HL-60/S4 treated with retinoic acid at 250 ng/mL for 4 days and 3 days (cell line): ENCODE measurements around the gene EPB41L4A.
"Not testable (repeated sequence)": the region's sequence is repeated elsewhere in the genome, so short reads cannot be mapped to it uniquely, and the experiment has no call there.

ENCODE experiments used
- in situ Hi-C: fragments of 300-500 bp; cut with MboI; formaldehyde crosslinking; loops from 2 replicates; pipeline ENCODE4 v1.7.0; 2022; ENCODE audit warnings: low sequenced_read_pairs

Gene EPB41L4A

GRCh38 chr5:112263469-112263868, 155.6 kb downstream of the EPB41L4A start:
- in situ Hi-C loops = no loop called here

- in situ Hi-C loops = no loop called here
Measured at GRCh38 chr5:112258571-112258970, 160.5 kb downstream of the EPB41L4A start.

- in situ Hi-C loops = no loop called here
Measured at GRCh38 chr5:112257976-112258375, 161.1 kb downstream of the EPB41L4A start.

- in situ Hi-C loops = no loop called here
Measured at GRCh38 chr5:112257005-112257404, 162.1 kb downstream of the EPB41L4A start.

GRCh38 chr5:112254303-112254702, 164.8 kb downstream of the EPB41L4A start:
- in situ Hi-C loops = no loop called here

DNA sequence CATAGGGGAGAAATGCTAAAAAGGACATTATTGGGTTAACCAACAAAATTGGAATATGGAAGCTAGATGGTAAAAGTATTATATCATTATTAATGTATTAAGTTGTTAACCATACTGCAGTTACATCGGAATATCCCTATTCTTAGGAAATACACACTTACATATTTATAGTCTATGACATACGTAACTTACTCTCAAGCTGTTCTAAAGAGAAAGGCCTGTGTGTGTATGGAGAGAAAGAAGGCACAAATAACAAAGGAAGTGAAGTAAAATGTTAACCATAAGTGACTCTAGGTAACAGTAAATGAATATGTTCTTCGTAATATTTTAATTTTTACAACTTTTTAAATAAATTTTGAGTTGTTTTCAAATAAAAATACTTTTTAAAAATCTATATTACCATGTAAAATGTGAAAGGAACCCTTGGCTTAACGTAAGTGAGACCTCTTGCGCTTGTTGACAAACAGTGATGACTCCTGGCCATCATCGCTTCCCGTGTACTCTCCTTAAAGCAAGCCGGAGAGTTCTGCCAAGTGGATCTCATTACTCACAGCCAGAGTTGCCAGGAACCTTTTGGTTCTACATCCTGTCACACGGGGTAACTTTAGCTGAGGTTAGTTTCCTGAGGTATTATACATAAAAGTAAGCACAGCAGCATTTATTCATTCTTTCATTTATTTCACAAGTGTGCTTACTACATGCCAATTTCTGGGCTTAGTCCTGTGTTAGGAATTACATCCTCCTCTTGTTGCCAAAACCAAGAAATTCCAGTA, 165.4 kb downstream of the EPB41L4A start:
- in situ Hi-C loops = no loop called here

DNA sequence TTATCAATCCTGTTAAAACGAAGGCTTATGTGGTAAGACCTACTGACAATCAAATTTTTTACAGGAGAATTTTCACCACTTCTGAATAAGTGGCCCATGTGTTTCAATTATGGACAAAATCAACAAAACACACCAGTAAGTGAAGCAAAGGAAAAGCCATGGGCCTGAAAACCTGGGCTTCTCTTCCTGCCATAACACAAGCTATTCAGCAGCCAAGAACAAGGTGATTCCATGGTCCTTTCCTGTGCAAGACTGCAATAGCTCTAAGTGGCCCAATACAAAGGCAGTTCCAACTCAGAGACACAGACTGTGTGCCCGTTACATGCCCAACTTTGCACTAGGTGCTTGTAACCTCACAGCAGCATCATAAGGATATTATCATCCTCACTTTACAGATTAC, 168.5 kb downstream of the EPB41L4A start:
- in situ Hi-C loops = no loop called here

- in situ Hi-C loops = no loop called here
Measured at GRCh38 chr5:112248623-112249022, 170.5 kb downstream of the EPB41L4A start.

GRCh38 chr5:112247960-112248359, 171.1 kb downstream of the EPB41L4A start:
- in situ Hi-C loops = no loop called here

DNA sequence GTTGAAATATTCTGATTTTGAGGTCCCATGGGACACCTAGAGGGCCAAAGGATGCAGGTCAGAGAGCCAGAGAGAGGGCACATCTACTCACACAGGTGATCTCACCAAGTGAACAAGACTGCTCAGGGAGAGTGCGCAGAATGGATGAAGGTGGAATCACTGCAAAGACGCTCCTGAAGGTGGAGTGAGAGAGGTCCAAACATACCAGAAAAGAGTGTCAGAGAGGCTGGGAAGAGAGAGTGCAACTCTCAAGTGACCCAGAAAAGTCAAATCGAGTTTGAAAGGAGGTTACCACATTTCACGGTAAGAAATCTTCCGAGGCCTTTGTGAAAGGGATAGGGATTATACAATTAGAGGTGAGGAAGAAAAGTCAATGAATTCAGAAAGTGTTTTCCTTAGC, 173.4 kb downstream of the EPB41L4A start:
- in situ Hi-C loops = no loop called here

GRCh38 chr5:112239996-112240395, 179.1 kb downstream of the EPB41L4A start:
- in situ Hi-C loops = no loop called here

- in situ Hi-C loops = no loop called here
Measured at GRCh38 chr5:112238473-112238872, 180.6 kb downstream of the EPB41L4A start.

GRCh38 chr5:112237456-112237855, 181.6 kb downstream of the EPB41L4A start:
- in situ Hi-C loops = no loop called here

- in situ Hi-C loops = no loop called here
Measured at GRCh38 chr5:112234000-112234399, 185.1 kb downstream of the EPB41L4A start.

- in situ Hi-C loops = no loop called here
Measured at GRCh38 chr5:112232667-112233066, 186.4 kb downstream of the EPB41L4A start.

DNA sequence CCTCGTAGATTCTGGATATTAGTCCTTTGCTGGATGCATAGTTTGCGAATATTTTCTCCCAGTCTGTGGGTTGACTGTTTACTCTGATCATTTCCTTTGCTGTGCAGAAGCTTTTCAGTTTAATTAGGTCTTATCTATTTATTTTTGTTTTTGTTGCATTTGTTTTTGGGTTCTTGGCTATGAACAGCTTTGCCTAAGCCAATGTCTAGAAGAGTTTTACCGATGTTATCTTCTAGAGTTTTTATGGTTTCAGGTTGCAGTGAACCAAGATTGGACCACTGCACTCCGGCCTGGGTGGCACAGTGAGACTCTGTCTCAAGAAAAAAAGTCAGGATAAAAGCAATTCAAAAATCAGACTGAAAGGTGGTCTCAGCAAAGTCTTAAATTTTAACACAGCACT, 188.5 kb downstream of the EPB41L4A start:
- in situ Hi-C loops = no loop called here

GRCh38 chr5:112228667-112229066, 190.4 kb downstream of the EPB41L4A start:
- in situ Hi-C loops = no loop called here

- in situ Hi-C loops = no loop called here
Measured at GRCh38 chr5:112227911-112228631, 191.0 kb downstream of the EPB41L4A start.

- in situ Hi-C loops = no loop called here
Measured at GRCh38 chr5:112226215-112226614, 192.9 kb downstream of the EPB41L4A start.

GRCh38 chr5:112222997-112223396, 196.1 kb downstream of the EPB41L4A start:
- in situ Hi-C loops = not testable (repeated sequence)

DNA sequence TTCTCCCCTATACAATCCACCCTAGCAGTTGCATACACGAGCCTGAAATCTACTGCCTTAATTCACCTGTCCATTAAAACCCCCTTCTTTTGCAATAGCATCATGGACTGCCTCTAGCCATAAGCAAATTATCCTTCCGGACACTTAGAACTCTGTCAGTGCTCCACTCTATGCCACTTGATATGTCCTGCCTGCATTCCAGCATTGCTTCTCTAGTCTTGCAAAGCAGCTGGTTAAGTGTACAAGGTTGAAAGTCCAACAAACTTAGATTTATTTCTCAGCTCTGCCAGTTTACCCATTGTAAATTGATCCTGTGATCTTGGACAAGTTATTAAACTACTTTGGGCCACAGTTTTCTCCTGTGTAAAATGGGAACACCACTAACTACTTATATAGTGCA, 197.9 kb downstream of the EPB41L4A start:
- in situ Hi-C loops = no loop called here

GRCh38 chr5:112219000-112219399, 200.1 kb downstream of the EPB41L4A start:
- in situ Hi-C loops = no loop called here
